HG03097 (cell line): ENCODE data around the gene GOSR1.
"Not testable (repeated sequence)": the region's sequence is repeated elsewhere in the genome, so short reads cannot be mapped to it uniquely, and the experiment has no call there.

Experiments
- ATAC-seq: cut with Tn5 transposase; IDR thresholded peaks from one replicate; pipeline ENCODE4 v1.9.1; 2021; ENCODE audit not compliant: unreplicated experiment, low FRiP score

The GOSR1 gene

GRCh38 chr17:30541802-30542201 is 64.6 kb downstream of the GOSR1 start:
- no peak for ATAC-seq

GRCh38 chr17:30543456-30543855 is 66.2 kb downstream of the GOSR1 start:
- ATAC-seq, result no peak

GRCh38 chr17:30545024-30545423 is 67.8 kb downstream of the GOSR1 start:
- no peak for ATAC-seq

GRCh38 chr17:30547778-30548573 is 70.8 kb downstream of the GOSR1 start:
- no peak for ATAC-seq

- not testable (repeated sequence) for ATAC-seq
Measured at GRCh38 chr17:30549181-30549580, 72.0 kb downstream of the GOSR1 start.

GRCh38 chr17:30549864-30550511 is 72.8 kb downstream of the GOSR1 start:
- no peak for ATAC-seq

- ATAC-seq, result peak; percentile 77
Measured at GRCh38 chr17:30550512-30551273, 73.5 kb downstream of the GOSR1 start.

GRCh38 chr17:30551274-30551995 is 74.2 kb downstream of the GOSR1 start:
- ATAC-seq, result not testable (repeated sequence)

GRCh38 chr17:30551996-30552339 is 74.8 kb downstream of the GOSR1 start:
- ATAC-seq, result no peak

GRCh38 chr17:30552994-30553566 is 75.9 kb downstream of the GOSR1 start:
- no peak for ATAC-seq

GRCh38 chr17:30553823-30554440 is 76.7 kb downstream of the GOSR1 start:
- not testable (repeated sequence) for ATAC-seq

- no peak for ATAC-seq
Measured at GRCh38 chr17:30554839-30555751, 77.9 kb downstream of the GOSR1 start.

- ATAC-seq, result no peak
Measured at GRCh38 chr17:30555942-30556341, 78.7 kb downstream of the GOSR1 start.

GRCh38 chr17:30556374-30557332 is 79.4 kb downstream of the GOSR1 start:
- no peak for ATAC-seq

GRCh38 chr17:30557916-30558685 is 80.9 kb downstream of the GOSR1 start:
- no peak for ATAC-seq

GRCh38 chr17:30558686-30559545 is 81.7 kb downstream of the GOSR1 start:
- ATAC-seq, result no peak
